GM19467 (cell line): Measurements from ENCODE around the gene SCIN.
A peak's percentile ranks its signal among the peaks of the same experiment; 100 is the strongest.
"Not testable (repeated sequence)": the region's sequence is repeated elsewhere in the genome, so short reads cannot be mapped to it uniquely, and the experiment has no call there.

Experiments used
- ATAC-seq: cut with Tn5 transposase; IDR thresholded peaks from one replicate; pipeline ENCODE4 v1.9.1; 2021; ENCODE audit warnings: mild to moderate bottlenecking, moderate library complexity; ENCODE audit not compliant: unreplicated experiment

SCIN gene

DNA sequence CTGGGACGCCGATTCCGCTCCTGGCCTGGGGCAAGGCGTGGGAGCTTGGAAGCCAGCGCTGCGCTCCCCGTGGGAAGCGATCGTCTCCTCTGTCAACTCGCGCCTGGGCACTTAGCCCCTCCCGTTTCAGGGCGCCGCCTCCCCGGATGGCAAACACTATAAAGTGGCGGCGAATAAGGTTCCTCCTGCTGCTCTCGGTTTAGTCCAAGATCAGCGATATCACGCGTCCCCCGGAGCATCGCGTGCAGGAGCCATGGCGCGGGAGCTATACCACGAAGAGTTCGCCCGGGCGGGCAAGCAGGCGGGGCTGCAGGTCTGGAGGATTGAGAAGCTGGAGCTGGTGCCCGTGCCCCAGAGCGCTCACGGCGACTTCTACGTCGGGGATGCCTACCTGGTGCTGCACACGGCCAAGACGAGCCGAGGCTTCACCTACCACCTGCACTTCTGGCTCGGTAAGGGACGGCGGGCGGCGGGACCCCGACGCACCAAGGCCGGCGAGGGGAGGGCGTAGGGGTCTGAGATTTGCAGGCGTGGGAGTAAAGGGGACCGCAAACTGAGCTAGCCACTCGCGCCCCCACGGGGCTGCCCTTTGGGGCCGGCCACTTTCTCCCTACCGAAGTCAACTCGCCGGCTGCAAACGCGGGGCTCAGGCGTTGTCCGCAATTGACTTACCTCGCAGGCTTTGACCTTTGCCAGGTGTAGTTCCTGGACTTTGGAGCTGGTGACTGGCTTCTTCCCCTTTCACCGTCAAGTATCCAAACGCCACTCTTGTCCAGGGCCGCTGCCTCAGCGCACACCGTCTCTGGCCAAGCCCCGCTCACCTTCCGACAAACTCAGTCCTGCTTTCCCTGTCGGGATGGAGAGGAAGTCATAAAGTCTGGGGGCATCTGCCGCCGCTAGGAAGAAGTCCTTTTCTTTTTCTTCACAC is at the start of gene SCIN:
TSS of gene SCIN (plus strand) at position 187 of the 928 bp plus-strand sequence. CDS start at position 254, 67 bp downstream.
- ATAC-seq = peak; percentile 34

DNA sequence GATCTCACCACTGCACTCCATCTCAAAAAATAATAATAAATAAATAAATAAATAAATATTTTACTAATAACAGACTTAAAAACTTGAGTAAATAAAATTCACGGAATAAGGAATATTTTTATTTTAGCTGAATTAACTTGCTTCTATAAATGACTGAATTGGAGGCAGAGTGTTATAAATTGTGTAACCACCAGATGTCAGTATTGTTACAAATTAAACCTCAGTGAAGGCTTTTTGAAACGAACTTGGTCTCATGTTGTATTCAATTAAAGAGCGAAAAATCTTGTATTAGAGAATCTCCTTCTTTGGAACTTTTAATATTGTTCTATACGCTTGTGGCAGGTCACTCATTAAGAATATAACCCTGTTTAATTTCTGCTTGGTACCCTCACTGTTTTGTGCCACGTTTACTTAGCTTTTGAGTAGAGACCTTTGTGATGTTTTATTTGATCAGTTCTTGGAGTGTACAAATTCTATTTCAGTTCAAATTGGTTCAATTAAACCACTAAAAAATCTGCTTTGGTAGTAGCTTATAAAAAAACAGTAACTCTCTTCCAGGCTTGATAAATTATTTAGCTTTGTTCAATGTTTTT is 45.6 kb upstream of the SCIN start:
- ATAC-seq = peak; percentile 70

DNA sequence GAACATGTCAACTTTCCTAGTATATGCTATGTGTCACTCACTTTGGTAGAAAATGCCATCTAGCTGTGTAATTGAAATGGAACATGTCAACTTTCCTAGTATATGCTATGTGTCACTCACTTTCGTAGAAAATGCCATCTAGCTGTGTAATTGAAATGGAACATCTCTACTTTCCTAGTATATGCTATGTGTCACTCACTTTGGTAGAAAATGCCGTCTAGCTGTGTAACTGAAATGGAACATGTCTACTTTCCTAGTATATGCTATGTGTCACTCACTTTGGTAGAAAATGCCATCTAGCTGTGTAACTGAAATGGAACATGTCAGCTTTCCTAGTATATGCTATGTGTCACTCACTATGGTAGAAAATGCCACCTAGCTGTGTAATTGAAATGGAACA is 43.8 kb upstream of the SCIN start:
- ATAC-seq = not testable (repeated sequence)

- not testable (repeated sequence) for ATAC-seq
These were observed 42.9 kb upstream of the SCIN start for GRCh38 chr7:12527670-12528069.

DNA sequence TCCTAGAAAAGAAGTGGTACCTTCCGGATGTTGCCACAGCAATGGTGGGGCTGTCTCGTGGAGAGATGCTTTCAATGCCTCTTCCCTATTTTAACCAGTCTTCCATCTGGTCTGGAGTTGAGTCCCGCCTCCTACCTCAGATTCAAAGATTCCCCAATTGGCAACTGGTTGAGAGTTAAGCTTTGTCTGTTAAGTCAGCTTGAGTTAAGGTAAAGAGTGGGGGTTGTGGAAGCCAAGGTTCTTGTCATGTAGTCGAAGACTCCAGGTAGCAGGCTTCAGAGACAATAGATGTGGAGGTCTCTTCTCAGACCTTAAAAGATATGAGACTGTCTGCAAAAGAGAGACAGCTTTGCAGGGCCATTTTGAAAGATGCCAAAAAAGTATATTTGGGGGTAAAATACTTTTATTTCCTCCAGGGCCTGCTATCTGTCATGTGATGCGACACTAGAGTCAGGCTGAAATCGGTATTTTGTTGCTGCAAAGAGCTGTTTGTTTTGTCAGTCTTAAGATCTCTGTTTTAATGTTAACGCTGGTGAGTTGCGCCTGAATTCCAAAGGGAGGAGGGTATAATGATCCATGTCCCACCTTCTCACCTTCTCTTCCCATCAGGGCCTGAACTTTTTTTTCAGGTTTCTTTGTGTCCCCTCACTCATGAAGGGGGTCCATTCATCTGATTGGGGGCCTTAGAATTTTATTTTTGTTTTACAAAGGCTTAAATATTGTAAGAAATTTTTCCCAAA is 40.4 kb upstream of the SCIN start:
- no peak for ATAC-seq

- ATAC-seq = no peak
These were observed 38.7 kb upstream of the SCIN start for GRCh38 chr7:12531784-12532183.

DNA sequence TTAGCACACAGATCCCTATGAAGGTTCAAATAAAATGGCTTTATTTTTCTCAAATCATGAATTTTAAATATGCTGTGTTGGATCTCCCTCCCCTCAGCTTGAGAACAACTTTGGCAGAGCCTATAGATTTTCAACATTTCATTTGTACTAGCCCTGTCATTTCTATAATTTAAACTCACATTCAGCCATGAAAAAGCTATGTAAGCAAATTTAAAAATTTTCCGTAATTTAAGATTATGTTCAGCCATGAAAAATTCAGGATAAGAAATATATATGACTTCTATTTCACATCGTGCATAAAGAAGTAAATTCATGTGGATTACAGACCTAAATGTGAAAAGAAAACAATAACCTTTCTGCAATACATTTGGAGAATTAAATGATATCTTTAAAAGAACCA is 36.5 kb upstream of the SCIN start:
- no peak for ATAC-seq

DNA sequence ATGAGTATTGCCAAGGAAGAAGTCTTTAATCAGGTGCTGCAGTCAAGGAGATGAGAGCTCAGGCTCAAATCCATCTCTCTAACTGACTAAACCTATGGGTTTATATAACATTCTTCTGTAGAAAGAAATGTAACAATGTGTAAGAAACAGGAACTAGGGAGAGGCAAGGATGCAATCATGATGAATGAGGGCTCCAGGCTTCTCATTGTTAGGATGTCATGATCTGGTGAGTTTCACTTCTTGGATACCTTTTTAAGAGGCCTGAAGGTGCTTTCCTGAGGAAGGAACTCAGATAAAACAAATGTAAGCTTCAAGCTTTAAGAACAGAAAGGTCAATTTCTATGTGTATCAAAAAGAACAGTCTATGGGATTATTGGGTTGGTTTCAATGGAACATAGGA is 30.8 kb upstream of the SCIN start:
- no peak for ATAC-seq

DNA sequence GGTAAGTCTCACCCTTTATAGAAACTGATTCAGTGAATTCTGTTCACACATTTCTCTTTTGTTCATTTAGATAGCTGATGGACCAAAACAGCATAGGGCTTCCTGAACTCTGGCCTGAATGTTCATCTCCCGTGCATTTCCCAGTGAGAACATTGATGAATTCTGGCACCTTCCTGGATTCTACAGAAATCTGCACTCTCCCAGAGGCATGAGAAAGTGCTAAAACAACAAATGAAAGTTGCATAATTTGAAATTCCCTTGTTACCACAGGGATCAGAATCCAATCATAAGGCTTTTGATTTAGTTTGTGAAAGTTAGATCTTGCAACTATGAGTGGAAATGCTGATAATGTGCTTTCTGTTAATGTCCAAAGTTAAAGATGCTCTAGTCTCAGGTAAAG is 29.7 kb upstream of the SCIN start:
- ATAC-seq = no peak

DNA sequence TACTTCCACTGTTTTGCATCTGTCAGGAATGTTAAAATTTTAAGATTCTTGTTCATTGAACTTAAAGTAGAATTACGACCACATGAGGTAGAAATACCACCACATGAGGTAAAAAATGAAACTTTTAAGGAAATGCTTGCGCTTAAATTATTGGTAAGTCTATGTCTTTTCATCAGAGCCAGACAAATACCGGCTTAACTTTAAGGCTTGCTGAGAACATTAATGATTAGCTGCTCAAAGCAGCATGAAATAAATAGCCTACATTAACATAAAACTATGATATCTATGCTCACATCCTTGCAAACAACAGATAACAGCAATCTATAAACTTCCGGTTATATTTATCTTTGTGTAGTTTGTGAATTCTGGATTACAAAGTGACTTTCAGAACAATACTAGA is 26.9 kb upstream of the SCIN start:
- no peak for ATAC-seq

DNA sequence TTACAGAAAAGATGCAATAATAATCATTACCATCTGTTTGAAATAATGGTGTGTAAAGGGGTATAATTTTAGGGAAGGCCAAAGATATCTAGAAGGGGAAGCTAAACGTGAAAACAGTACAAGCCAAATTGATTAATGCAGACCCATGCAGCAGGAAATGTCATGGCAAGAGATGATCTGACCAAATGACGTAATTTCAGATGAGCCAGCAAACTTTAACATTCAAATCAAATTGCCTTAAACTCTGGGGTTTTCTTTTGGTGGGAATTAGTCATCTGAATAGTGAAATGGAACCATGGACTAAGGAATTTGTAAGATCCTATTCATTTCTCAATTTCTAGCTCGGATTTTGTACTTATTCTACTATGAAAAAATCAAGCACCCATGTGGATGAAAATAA is 21.4 kb upstream of the SCIN start:
- no peak for ATAC-seq

GRCh38 chr7:12550956-12551355 is 19.6 kb upstream of the SCIN start:
- no peak for ATAC-seq

DNA sequence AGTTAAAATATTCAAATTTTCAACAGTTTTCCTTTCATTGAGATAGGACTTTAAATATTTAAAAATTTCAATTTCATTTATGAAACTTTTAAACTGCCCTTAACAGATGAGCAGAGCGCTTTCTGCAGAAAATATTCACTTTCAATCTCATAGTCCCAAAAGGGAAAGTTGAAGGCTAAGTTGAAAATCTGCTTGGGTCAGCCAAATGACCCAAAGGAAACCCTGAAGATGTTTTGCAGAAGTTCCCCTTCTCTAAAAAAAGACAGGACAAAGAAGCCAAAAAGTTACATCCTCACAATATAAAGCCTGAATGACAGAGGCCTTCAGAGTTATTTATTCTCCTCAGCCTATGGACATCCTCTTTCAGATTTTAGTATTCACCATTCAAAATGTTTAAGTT is 17.6 kb upstream of the SCIN start:
- ATAC-seq = no peak

- no peak for ATAC-seq
These were observed 17.1 kb upstream of the SCIN start for GRCh38 chr7:12553416-12553815.

GRCh38 chr7:12554351-12554750 is 16.2 kb upstream of the SCIN start:
- no peak for ATAC-seq

GRCh38 chr7:12554872-12555271 is 15.6 kb upstream of the SCIN start:
- ATAC-seq = no peak

DNA sequence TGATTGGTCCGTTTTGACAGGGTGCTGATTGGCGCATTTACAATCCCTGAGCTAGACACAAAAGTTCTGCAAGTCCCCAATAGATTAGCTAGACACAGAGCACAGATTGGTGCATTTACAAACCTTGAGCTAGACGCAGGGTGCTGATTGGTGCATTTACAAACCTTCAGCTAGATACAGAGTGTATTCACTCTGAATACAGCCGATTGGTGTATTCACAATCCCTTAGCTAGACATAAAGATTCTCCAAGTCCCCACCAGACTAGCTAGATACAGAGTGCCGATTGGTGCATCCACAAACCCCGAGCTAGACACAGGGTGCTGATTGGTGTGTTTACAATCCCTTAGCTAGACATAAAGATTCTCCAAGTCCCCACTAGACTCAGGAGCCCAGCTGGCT is 14.8 kb upstream of the SCIN start:
- ATAC-seq = not testable (repeated sequence)

GRCh38 chr7:12556139-12556792 is 14.3 kb upstream of the SCIN start:
- ATAC-seq = not testable (repeated sequence)

DNA sequence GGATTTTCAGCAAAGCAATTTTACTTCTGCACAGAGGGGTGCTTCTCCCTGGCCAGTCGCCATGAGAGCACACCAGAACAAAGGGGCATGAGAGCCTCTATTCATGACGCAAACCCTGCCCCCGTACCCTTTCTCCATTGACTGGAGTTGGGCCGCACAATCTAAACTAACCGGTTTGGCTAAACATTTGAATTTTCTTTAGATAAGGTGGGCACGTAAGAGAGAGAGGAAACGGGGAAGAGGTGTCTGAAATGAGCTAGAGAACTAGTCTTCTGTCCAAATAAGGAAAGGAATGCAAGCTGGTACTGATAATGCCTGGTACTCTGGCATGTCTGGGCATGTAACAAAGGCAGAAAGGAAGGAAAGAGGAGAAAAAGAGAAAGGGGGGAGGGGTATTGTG is 13.2 kb upstream of the SCIN start:
- ATAC-seq = no peak

DNA sequence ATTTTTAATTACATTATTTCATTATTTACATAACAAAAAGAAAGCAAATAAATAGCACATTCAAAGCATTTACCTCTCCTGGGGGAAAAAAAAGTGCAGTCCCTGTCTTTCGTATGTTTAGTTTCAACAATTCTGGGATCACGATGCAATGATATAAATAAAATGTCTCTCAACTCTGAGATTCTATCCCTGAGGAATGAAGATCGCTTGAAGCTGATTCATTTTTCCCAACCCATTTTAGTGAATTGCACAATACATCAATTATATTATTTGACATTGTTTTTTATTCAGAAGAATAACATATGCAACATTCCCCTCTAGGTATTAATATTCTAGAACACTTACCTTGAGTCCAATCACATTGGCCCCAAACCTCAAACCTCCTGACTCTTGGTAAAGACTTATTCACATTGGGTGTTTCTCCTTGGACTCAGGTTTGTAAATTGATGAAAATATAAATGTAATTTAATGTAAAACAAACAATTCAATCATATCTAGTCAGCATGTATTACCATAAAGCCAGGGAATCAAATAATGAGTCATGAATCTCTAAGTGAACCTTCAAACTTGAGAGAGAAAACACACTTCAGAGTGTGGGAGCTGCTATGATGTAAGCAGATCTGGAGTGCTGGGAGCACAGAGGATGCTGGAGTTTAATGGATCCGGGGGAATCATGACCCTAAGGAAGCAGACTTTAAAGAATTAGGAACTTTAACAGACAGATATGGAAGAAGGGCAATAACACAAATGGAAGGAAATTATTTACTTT is 5.3 kb upstream of the SCIN start:
- ATAC-seq = no peak
